Hematopoietic multipotent progenitor cell treated with erythropoietin and hydrocortisone succinate and interleukin-3 and kit ligand, for 15 days (in vitro differentiated cells): ENCODE data around the gene NEIL1.
"Not testable (repeated sequence)": the region's sequence is repeated elsewhere in the genome, so short reads cannot be mapped to it uniquely, and the experiment has no call there.

Source experiments
- DNase-seq: peaks from one replicate; pipeline ENCODE4 v3.0.0-alpha.2; 2015; ENCODE audit warnings: low spot score

The NEIL1 gene, protein sequence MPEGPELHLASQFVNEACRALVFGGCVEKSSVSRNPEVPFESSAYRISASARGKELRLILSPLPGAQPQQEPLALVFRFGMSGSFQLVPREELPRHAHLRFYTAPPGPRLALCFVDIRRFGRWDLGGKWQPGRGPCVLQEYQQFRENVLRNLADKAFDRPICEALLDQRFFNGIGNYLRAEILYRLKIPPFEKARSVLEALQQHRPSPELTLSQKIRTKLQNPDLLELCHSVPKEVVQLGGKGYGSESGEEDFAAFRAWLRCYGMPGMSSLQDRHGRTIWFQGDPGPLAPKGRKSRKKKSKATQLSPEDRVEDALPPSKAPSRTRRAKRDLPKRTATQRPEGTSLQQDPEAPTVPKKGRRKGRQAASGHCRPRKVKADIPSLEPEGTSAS

DNA sequence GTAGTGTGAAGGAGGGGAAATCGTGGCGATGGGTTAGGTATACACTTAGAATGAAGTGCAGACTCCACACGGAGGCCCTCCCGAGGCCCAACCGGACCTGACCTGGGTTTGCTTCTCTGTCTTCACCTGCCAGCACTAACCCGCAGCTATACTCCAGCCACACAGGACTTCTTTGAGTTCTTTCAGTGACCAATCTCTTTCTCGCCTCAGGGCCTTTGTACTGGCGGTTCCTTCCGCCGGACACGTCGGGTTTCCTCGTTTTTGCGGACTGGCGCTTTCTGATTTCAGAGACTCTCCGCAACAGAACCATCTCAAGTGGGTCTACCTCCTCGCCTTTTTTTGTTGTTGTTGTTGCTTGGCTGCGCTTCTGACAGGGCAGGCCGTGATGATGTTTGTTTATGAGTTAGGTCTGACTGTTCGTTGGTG, at the start of gene NEIL1:
Gene NEIL1 (plus strand): TSS at position 244 of the 426 bp plus-strand sequence. CDS start 1,867 bp downstream, outside the sequence.
- no peak for DNase-seq

DNA sequence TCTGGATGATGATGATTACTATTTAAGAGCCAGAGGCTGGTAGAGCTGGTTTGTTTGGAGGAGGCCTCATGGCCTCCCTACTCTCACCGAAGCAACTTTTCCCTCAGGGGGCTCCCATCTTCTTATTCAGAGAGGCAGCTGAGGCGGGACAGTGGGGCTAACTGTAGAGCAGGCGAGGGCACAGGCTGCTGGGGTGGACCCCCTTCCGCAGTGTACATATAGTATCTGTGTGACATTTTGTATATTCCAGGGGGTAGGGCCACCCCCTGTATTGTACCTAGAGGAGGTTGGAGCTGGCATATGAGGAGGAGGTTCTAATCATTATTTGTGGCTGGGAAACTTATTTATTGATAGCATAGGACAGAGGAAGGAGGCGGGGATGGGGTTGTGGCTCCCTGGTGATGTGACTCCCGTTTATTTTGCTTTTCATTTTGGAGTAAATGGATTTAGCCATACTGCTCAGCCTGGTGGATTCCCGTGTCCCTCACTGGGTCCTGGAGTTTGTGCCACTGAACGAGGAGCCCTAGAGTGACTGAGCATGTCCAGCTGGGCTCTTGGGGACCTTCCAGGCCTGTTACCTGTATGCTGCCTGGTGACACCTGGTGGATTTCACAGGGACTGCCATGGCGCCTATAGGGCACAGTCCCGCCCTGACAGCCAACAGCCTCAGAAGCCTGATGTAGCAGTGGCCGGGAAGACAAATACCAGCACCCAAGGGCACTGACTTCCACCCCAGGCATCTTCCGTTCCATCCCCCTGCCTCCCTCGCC, 48.1 kb upstream of the NEIL1 start:
- not testable (repeated sequence) for DNase-seq

DNA sequence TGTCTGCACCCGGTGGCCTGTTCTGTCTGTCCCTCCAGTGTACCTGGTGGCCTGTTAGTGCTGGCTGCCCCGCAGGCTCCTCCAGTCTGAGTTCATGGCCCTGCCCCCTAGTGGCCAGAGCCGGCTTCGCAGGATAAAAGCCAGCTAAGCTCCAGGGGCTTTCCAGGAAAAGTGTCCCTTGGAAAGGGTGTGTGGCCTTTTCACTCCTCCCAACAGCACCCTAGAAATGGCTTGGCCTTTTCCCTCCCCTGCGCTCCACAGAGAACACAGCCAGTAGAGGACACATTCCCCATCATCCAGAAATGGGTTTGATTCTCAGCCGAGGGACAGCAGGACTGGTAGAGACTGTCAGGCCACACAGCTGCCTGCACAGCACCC, 47.5 kb upstream of the NEIL1 start:
- not testable (repeated sequence) for DNase-seq

DNA sequence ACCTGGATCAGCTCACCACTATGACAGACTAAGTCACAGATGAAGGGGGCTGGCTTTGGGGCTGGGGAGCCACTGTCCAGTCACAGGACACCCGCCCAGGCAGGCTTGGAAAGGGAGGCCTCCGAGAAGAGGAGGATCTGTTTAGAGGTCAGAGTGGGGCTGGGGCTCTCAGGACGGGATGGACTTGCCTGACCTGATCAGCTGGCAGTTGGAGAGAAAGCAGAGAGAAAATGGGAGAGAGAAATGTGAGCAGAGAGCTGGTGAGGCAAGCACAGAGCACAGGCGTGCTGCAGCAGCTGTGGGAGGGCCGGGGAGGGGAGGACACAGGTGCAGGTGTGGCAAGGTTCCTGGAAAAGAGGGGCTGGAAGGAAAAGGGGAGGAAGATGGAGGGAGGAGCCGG, 46.8 kb upstream of the NEIL1 start:
- DNase-seq = not testable (repeated sequence)

DNA sequence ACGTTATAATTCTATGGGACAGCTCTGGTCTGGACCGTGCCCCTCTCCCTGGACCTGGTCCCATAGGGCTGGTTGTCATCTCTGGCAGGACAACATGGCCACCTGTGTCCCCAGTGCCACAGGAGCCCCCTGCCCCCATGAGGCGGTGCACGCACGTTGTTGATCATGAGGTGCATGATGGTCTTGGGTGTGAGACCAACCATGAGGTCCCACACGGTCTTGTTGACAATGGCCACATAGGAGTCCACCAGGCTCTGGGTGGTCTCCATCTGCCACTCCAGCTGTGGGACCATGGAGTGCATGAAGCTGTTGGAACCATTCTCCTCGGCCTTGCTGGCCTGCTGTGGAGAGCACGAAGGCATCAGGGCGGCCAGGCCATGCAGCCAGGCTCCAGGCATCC, 44.5 kb upstream of the NEIL1 start:
- no peak for DNase-seq

DNA sequence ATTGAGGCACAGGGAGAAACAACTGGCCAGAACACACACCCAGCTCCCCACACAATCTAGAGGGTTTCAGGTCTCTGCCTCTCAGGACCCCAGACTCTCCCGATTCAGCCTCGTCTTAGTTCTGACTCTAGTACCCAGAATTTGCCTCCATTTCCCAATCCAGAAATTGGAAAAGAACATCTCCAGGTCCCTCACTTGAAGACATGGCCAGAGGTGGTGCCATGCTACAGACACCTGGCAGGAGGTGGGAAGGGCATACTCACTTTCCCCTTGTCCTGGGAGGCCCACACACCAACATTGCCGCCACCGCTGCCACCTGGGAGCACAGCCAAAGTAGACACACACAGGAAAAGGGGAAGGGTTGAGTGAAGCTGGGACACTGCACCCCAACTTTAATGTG, 44.1 kb upstream of the NEIL1 start:
- DNase-seq = not testable (repeated sequence)

DNA sequence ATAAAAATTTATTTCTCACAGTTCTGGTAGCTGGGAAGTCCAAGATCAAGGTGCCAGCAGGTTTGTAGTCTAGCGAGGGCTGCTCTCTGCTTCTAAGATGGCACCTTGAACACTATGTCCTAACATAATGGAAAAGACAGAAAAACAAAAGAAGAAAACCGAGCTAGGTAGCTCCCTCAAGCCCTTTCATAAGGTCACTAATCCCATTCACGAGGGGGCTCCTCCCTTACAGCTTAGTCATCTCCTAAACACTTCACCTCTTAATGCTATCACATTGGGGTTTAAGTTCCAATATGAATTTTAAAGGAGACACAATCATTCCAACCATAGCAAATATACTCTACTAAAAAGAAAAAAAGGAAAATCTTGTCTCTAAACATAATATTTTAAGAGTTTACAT, 40.7 kb upstream of the NEIL1 start:
- DNase-seq = no peak

DNA sequence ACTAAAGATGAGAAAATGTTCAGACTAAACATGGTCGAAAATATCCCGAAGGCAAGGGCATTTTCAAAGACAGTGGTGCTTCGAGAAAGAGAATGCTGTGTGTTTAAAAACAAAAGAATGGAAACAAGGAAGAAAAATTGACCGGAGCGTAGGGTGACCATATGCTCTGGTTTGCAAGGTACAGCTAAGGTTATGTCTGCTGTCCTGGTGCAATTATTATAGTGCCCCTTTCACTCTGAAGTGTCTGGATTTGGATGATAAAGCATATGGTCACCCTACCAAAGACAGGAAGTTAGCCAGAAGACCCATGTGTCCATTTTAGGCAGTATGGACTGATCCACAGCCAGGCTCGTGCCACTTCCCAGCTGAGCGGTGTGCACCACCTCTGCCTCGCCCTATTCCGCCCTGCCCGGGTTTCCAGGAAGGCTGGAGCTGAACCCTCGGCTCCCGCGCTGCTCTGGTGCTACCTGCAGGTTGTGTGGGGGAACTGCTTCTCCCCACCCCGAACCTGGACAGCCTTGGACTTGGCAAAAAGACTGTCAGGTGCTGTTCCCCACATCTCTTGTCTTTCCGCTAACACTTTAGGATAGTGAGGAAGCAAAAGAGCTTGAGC, 39.0 kb upstream of the NEIL1 start:
- no peak for DNase-seq

DNA sequence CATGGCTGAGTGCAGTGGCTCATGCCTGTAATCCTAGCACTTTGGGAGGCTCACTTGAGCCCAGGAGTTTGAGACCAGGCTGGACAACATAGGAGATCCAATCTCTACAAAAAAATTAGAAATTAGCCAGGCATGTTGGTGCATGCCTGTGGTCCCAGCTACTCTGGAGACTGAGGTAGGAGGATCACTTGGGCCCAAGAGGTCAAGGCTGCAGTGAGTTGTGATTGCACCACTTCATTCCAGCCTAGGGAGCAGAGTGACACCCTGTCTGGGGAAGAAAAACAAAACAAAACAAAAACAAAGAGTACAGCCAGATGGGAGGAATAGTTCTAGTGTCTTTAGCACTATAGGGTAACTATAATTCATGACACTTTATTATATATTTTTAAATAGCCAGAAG, 37.1 kb upstream of the NEIL1 start:
- DNase-seq = no peak

DNA sequence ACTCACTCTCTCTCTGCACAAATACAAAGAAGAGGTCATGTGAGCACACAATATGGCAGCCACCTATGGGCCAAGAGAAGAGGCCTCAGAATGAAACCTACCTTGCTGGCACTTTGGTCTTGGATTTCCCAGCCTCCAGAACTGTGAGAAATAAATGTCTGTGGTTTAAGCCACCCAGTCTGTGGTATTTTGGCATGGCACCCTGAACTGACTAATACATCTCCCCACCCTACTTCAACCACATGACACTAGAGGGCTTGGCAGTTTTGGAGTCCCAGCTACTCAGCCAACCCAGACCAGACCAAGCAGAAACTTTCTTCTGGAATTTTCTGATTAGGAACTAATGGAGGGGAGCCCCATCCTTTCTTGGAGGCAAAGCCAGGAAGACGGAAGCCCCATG, 34.3 kb upstream of the NEIL1 start:
- not testable (repeated sequence) for DNase-seq

DNA sequence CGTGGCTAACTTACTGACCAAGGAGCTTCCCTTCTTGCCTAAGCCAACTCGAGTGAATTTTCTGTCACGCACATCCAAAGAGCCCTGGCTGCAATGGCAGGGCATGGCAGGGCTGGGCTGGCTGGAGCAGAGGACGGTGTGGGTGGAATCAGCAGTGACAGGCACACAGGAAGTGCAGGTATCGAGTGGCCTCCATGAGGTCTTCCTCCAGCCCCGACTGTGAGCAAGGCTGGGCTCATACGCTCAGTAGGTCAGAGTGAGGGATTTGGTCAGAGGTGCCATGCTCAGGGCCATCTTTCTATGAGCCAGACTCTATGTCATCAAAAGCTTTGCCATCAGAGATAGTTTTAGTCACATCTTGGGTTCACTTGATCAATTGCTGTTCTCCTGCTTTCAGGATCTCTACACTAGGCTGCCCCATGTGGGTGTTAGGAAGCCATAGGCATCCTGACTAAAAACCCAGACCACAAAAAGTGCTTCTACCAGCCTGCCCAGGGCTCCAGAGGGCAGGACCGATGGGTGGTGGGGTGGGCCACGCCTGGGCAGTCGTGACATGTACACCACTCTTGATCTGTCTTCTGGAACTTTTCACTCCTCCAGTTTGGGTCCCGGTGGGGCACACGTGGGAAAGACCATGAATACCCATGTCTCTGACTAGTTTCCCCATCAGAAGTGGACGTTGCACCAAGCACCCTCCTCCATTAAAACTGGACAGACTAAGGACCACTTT, 33.6 kb upstream of the NEIL1 start:
- DNase-seq = no peak

DNA sequence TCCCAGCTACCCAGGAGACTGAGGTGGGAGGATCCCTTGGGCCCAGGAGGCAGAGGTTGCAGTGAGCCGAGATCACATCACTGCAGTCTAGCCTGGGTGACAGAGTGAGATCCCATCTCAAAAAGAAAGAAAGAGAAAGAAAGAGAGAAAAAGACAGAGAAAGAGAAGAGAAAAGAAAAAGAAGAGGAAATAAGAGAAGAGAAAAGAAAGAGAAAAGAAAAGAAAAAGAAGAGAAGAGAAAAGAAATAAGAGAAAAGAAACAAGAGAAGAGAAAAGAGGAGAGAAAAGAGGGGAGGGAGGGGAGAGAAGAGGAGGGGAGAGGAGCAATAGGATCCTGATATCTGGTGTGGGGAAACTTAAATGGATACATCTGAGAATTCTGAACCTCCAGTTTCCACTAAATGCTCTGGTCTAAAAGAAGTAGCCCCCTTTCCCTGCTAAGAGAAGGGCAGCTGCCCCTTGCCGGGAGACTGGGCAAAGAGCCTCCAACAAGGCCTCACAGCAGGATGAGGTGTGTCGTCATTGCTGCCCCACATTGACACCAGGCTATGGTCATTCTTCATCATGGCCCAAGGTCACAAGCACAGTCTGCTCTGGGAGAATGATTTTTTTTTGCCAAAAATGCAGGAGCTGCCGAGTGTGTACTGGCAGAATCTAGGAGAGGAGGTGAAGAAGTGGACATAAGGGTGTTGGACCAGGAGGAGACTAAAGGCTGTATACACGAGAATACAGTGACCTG, 32.1 kb upstream of the NEIL1 start:
- no peak for DNase-seq

DNA sequence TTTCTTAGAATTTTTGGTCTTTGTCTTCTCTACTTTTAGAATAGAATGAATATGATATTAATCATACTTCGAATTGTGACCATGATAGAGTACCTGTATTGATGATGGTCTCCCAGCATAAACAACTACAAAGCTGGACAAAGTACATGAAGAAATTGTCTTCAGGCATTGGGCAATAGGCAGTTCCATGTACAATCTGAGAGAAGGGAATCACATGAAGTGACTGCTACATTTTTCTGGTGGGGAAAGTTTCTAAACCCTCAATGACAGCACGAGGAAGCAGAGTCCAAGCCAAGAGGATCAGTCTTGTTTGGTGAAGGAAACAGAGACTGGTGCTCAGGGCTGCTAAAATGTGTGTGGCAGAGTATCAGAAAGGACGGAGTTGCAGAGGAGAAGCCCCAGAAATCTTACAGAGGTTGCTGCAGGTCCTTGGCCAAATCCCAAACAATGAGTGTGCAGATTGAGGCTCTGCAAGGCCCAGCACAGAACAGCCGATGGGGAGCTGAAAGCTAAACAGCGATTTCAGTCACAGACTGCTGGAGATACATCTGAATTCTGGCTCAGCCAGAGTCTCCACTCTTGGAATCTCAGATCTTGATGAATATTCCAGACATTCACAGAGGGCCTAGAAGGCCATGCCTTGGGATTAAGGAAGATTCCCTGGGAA, 27.5 kb upstream of the NEIL1 start:
- DNase-seq = not testable (repeated sequence)

DNA sequence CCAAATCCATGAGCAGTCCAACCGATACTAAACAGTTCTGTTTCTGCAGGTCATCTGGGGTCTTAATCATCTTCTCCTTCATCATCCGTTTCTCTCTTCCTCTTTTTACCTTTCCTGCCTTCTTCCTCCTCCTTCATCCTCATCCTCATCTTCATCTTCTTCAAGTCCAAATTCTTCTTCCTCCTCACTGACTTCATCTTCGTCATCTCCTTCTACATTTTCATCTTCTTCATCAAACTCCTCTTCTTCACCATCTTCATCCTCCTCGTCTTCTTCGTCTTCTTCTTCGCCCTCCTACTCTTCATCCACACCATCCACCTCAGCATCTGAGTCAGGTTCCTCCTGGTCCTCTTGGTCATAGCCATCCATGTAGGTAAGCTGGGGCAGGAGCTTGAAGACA, 25.1 kb upstream of the NEIL1 start:
- DNase-seq = no peak

DNA sequence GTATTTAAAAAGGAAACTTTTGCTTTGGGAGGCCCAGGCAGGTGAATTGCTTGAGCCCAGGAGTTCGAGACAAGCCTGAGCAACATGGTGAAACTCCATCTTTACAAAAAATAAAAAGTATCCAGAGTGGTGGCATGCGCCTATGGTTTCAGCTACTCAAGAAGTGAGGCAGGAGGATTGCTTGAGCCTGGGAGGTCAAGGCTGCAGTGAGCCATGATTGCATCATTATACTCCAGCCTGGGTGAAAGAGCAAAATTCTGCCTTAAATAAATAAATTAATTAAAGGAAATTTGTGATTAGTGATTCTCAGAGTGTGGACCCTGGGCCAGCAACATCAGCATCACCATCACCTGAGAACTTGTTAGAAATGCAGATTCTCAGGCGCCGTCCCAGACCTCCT, 20.9 kb upstream of the NEIL1 start:
- DNase-seq = no peak

DNA sequence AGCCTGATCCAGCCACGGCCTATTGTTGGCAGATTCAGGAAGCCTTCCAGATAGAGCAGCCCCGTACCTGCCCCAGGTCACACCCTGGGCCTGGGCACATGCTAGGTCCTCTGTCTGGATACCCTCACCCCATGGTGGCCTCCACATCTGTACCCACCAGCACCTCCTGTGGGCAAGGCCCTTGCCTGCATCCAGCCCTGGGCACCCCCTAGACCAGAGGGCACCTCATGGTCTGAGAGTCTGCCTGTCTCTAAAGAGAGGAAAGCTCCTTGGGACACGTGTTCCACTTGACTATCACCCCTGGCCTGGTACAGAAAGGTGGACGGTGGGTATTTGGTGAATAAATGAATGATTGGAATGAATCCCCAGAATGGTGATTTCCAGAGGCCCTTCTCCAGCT, 19.8 kb upstream of the NEIL1 start:
- no peak for DNase-seq

DNA sequence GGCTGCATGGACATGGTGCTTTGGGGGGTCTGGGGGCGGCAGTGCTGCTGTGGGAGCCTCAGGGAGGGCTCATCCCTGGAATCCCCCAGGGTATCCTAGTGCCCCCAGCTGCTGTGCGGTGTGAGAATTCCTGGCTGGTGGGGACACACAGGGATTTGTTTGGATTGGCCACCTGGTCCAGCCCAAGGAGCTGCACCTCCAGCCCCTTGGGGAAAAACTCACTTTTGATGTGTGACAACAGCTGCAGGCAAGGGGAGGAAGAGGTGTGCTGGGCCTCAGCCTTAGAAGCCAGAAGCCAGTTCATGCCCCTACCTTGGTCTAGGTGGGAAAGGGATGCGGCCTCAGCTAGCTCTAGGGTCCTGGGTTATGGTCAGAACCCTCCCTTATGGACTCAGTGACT, 19.3 kb upstream of the NEIL1 start:
- DNase-seq = no peak

DNA sequence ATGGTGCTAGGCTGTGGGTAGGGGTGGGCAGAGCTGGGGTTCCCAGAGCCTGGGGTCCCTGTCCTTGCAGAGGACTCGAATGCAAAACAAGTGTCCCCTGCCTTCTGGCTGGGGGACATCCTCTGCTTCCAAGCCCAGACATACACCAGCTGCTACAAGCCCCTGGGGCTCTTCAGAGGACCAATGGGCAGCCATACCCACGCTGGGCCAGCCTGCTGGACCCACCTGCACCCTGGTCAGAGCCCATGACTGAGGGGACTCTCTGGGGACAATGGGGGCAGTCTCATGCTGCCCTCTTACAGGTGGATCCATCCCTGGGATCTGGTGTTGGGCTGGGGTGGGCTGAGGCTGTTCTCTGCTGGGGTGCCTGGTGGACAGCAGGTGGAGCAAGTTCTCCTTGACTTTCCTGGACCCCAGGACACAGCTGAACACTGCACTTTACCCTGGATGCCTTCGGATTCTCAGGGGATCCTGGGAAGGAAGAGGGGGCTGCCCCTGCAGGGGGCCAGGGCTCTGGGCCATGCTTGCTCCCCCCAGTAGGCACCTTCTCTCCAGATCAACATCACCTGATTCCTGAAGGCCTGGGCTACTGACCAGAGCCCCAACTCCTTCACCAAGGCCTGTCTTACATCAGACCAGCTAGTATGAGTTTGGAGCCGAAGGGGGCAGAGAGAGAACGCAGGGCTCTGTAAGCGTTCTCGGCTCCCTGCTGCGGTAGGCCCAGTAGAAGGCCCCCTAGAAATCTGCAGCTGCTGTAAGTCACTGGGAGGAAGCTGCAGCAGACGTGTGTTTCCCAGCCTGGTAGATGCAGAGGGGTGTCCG, 18.1 kb upstream of the NEIL1 start:
- DNase-seq = no peak

DNA sequence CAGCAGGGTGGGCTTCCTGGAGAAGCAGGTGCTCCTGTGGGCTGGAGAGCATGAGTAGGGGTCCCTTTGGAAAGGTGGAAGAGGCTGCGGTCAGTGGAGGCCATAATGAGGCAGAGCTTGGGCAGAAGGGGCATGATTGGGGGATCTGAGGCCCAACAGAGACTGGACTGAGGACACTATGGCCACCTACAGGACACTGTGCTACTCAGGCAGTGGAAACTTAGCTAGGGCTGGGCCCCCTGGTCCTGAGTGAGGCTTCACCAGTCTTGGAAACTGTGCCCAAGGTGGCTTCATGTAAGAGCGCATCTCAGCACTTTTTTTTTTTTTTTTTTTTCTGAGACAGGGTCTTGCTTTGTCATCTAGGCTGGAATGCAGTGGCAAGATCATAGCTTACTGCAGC, 17.3 kb upstream of the NEIL1 start:
- DNase-seq = no peak

DNA sequence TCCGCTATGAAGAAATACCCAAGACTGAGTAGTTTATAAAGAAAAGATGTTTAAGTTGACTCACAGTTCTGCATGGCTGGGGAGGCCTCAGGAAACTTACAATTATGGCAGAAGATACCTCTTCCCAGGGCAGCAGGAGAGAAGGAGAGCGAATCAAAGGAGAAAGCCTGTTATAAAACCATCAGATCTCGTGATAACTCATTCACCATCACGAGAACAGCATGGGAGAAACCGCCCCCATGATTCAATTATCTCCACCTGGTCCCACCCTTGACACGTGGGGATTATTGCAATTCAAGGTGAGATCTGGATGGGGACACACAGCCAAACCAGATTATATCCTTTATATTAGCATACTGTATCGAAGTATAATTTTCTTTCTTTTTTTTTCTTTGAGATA, 14.7 kb upstream of the NEIL1 start:
- DNase-seq = not testable (repeated sequence)
